CD8-positive, alpha-beta memory T cell (primary cell): ENCODE measurements around the gene EI24. TPM values are rescaled to one million over a fixed set of nuclear protein-coding genes. Genes with fewer than 3 reads are reported as not detected.
A peak's percentile ranks its signal among the peaks of the same experiment; 100 is the strongest.

ENCODE experiments used
- CTCF ChIA-PET: fragments of 350-600 bp; sonication (Branson Sonifier 250); formaldehyde crosslinking; loops from one replicate; lab custom pipeline; 2021; ENCODE audit warnings: antibody characterized with exemption; lab: Charles Lee
- POLR2A ChIA-PET: fragments of 350-600 bp; sonication (Branson Sonifier 250); formaldehyde crosslinking; loops from one replicate; lab custom pipeline; 2021; ENCODE audit warnings: antibody characterized with exemption; lab: Charles Lee
- DNase-seq, 5 donors: peaks; one replicate each; pipeline versions ENCODE4 v3.0.0 to v3.0.0-alpha.2; 2020 to 2022; ENCODE audit warnings: mixed read lengths in 1 of 5
- H3K27ac ChIP-seq: one replicate; pipeline ENCODE4 v1.7.0; 2013; ENCODE audit warnings: low read depth, mild to moderate bottlenecking, low read length, moderate library complexity
- H3K27me3 ChIP-seq: 2 replicates; pipeline ENCODE4 v1.7.0; 2013; ENCODE audit warnings: low read length, mild to moderate bottlenecking; ENCODE audit not compliant: insufficient read depth, poor library complexity, severe bottlenecking
- H3K36me3 ChIP-seq: 2 replicates; pipeline ENCODE4 v1.7.0; 2013; ENCODE audit warnings: mild to moderate bottlenecking, low read length, moderate library complexity; ENCODE audit not compliant: insufficient read depth
- H3K4me1 ChIP-seq: 2 replicates; pipeline ENCODE4 v1.7.0; 2013; ENCODE audit warnings: mild to moderate bottlenecking, low read length, moderate library complexity; ENCODE audit not compliant: insufficient read depth
- H3K4me3 ChIP-seq: 2 replicates; pipeline ENCODE4 v1.7.0; 2013; ENCODE audit warnings: mild to moderate bottlenecking, low read length
- H3K9me3 ChIP-seq: 2 replicates; pipeline ENCODE4 v1.7.0; 2013; ENCODE audit warnings: mild to moderate bottlenecking, low read length
- H3K27ac Mint-ChIP-seq, 8 donors: one replicate each; pipeline ENCODE4 v1.8.0; 2020 to 2021; ENCODE audit warnings: mixed read lengths in 8 of 8, mild to moderate bottlenecking in 6 of 8, inconsistent platforms in 3 of 8, moderate library complexity in 3 of 8
- H3K27me3 Mint-ChIP-seq, 2 donors: one replicate each; pipeline ENCODE4 v1.8.0; 2020 to 2021; ENCODE audit warnings: mixed read lengths in 2 of 2, mild to moderate bottlenecking in 1 of 2, moderate library complexity in 1 of 2
- H3K36me3 Mint-ChIP-seq, 3 donors: one replicate each; pipeline ENCODE4 v1.8.0; 2020 to 2021; ENCODE audit warnings: mixed read lengths in 3 of 3, inconsistent platforms in 1 of 3, mild to moderate bottlenecking in 1 of 3
- H3K4me1 Mint-ChIP-seq, 3 donors: one replicate each; pipeline ENCODE4 v1.8.0; 2020 to 2021; ENCODE audit warnings: mixed read lengths in 3 of 3, inconsistent platforms in 1 of 3, mild to moderate bottlenecking in 1 of 3
- H3K4me3 Mint-ChIP-seq, 7 donors: one replicate each; pipeline ENCODE4 v1.8.0; 2020 to 2021; ENCODE audit warnings: mixed read lengths in 7 of 7, mild to moderate bottlenecking in 6 of 7, moderate library complexity in 4 of 7, inconsistent platforms in 2 of 7
- H3K9me3 Mint-ChIP-seq, 5 donors: one replicate each; pipeline ENCODE4 v1.8.0; 2020 to 2022; ENCODE audit warnings: mixed read lengths in 5 of 5, mild to moderate bottlenecking in 3 of 5, moderate library complexity in 2 of 5, inconsistent platforms in 1 of 5
- polyA plus RNA-seq: library from polyadenylated mRNA; unstranded; fragments of 300-500 nt; fragmentation: Illumina TruSeq; gene quantifications from one replicate; pipeline ENCODE4 v1.2.3, GENCODE V29; 2021
- total RNA-seq, 2 experiments: library from RNA; stranded (reverse); gene quantifications; one replicate each; pipeline ENCODE4 v1.2.3, GENCODE V29; 2021

Gene EI24
- total and polyA plus RNA-seq, 3 experiments from 2014 or later = 62.7 to 71.7 (median 65.7) TPM

- peaks cover 30% of the 10 kb centered on the region for H3K36me3 ChIP-seq
- no peaks in the 10 kb centered on the region for H3K9me3 Mint-ChIP-seq
- H3K36me3 Mint-ChIP-seq = peaks cover 0 to 47% (median 4%) of the 10 kb centered on the region in 3 donors
- peak overlapping the region in 6 of 8 donors; percentile 4 to 81 (median 38) for H3K27ac Mint-ChIP-seq
- peak overlapping the region in 1 of 7 donors; percentile 33 for H3K4me3 Mint-ChIP-seq
- no peaks in the 10 kb centered on the region for H3K9me3 ChIP-seq
- H3K4me1 ChIP-seq = peaks cover 13% of the 10 kb centered on the region
- ChIA-PET CTCF (no interaction called here), POLR2A (interaction anchor here (0.8 kb wide), 1 partner anchor 54 kb away, joined by 4 read pairs; the partner anchor contains the start of gene EI24)
- H3K27ac ChIP-seq = no peak overlapping the region
- H3K4me1 Mint-ChIP-seq = peaks cover 21 to 29% (median 25%) of the 10 kb centered on the region in 3 donors
- H3K27me3 Mint-ChIP-seq = no peaks in the 10 kb centered on the region
- H3K27me3 ChIP-seq = no peaks in the 10 kb centered on the region
- no peak for DNase-seq
- H3K4me3 ChIP-seq = no peak overlapping the region
Measured at GRCh38 chr11:125623064-125623463, 53.8 kb downstream of the EI24 start.

GRCh38 chr11:125624756-125625213 is 55.5 kb downstream of the EI24 start, which contains the start of gene CHEK1:
Gene CHEK1, plus strand, starts transcription at chr11:125625163. Its CDS starts 1,606 bp downstream, at chr11:125626769.
- POLR2A ChIA-PET = interaction anchor here (1.1 to 1.6 kb wide), 3 partner anchors 32 to 55 kb away, joined by 6 to 8 read pairs (median 8); partner anchors contain the start of genes EI24 and STT3A
- H3K27me3 Mint-ChIP-seq = no peaks in the 10 kb centered on the region
- peaks cover 0 to 30% (median 4%) of the 10 kb centered on the region in 3 donors for H3K36me3 Mint-ChIP-seq
- H3K27ac ChIP-seq = peak within 1 kb of the TSS; percentile 97
- H3K36me3 ChIP-seq = peaks cover 17% of the 10 kb centered on the region
- no peaks in the 10 kb centered on the region for H3K9me3 ChIP-seq
- peak in 1 of 5 donors; percentile 3 for DNase-seq
- H3K4me3 ChIP-seq = peak within 1 kb of the TSS; percentile 95
- CTCF ChIA-PET = interaction anchor here (0.9 to 3.0 kb wide), 3 partner anchors 9 to 56 kb away, joined by 3 to 13 read pairs (median 4); partner anchors contain the start of genes EI24 and STT3A
- H3K9me3 Mint-ChIP-seq = no peaks in the 10 kb centered on the region
- peaks cover 21 to 29% (median 25%) of the 10 kb centered on the region in 3 donors for H3K4me1 Mint-ChIP-seq
- peaks cover 13% of the 10 kb centered on the region for H3K4me1 ChIP-seq
- no peaks in the 10 kb centered on the region for H3K27me3 ChIP-seq
- peak within 1 kb of the TSS; percentile 92 to 99 (median 96) for H3K4me3 Mint-ChIP-seq
- peak within 1 kb of the TSS; percentile 92 to 99 (median 98) for H3K27ac Mint-ChIP-seq

GRCh38 chr11:125625225-125625629 is 56.0 kb downstream of the EI24 start:
- Mint-ChIP-seq H3K4me1 (peaks cover 21 to 29% (median 25%) of the 10 kb centered on the region in 3 donors), H3K27ac (peak overlapping the region; percentile 92 to 99 (median 98)), H3K4me3 (peak overlapping the region; percentile 92 to 99 (median 96)), H3K36me3 (peaks cover 0 to 26% (median 3%) of the 10 kb centered on the region in 3 donors), H3K9me3 (no peaks in the 10 kb centered on the region), H3K27me3 (no peaks in the 10 kb centered on the region)
- H3K4me3 ChIP-seq = peak overlapping the region; percentile 95
- H3K27me3 ChIP-seq = no peaks in the 10 kb centered on the region
- ChIA-PET CTCF (interaction anchor here (0.9 to 3.0 kb wide), 3 partner anchors 8 to 56 kb away, joined by 3 to 13 read pairs (median 4); partner anchors contain the start of genes EI24 and STT3A), POLR2A (interaction anchor here (1.1 to 1.6 kb wide), 3 partner anchors 33 to 56 kb away, joined by 6 to 8 read pairs (median 8); partner anchors contain the start of genes EI24 and STT3A)
- peak overlapping the region; percentile 97 for H3K27ac ChIP-seq
- H3K9me3 ChIP-seq = no peaks in the 10 kb centered on the region
- peaks cover 13% of the 10 kb centered on the region for H3K36me3 ChIP-seq
- DNase-seq = no peak
- H3K4me1 ChIP-seq = peaks cover 13% of the 10 kb centered on the region

GRCh38 chr11:125625630-125626287 is 56.5 kb downstream of the EI24 start:
- peaks cover 13% of the 10 kb centered on the region for H3K4me1 ChIP-seq
- H3K36me3 Mint-ChIP-seq = peaks cover 0 to 20% (median under 1%) of the 10 kb centered on the region in 3 donors
- DNase-seq = peak; percentile 67 to 85 (median 80)

GRCh38 chr11:125626288-125626950 is 57.1 kb downstream of the EI24 start:
- Histone ChIP-seq H3K27me3 (no peaks in the 10 kb centered on the region), H3K4me3 (peak overlapping the region; percentile 95), H3K9me3 (no peaks in the 10 kb centered on the region), H3K27ac (peak overlapping the region; percentile 97), H3K4me1 (peaks cover 13% of the 10 kb centered on the region), H3K36me3 (peaks cover 3% of the 10 kb centered on the region)
- ChIA-PET CTCF (interaction anchor here (3.0 kb wide), 1 partner anchor 34 kb away, joined by 13 read pairs; the partner anchor contains the start of gene STT3A), POLR2A (no interaction called here)
- peaks cover 21 to 29% (median 25%) of the 10 kb centered on the region in 3 donors for H3K4me1 Mint-ChIP-seq
- peaks cover 0 to 14% (median 0%) of the 10 kb centered on the region in 3 donors for H3K36me3 Mint-ChIP-seq
- peak overlapping the region; percentile 66 to 99 (median 92) for H3K27ac Mint-ChIP-seq
- H3K4me3 Mint-ChIP-seq = peak overlapping the region; percentile 92 to 99 (median 96)
- DNase-seq = peak in 3 of 5 donors; percentile 21 to 46 (median 39)
- no peaks in the 10 kb centered on the region for H3K9me3 Mint-ChIP-seq
- H3K27me3 Mint-ChIP-seq = no peaks in the 10 kb centered on the region

More at GRCh38 chr11:125625630-125626287, 56.5 kb downstream of the EI24 start:
- H3K4me3 Mint-ChIP-seq = peak overlapping the region; percentile 92 to 99 (median 96)
- Histone ChIP-seq H3K4me3 (peak overlapping the region; percentile 95), H3K9me3 (no peaks in the 10 kb centered on the region), H3K27ac (peak overlapping the region; percentile 97), H3K27me3 (no peaks in the 10 kb centered on the region), H3K36me3 (peaks cover 8% of the 10 kb centered on the region)
- CTCF ChIA-PET = interaction anchor here (0.9 to 3.0 kb wide), 3 partner anchors 8 to 57 kb away, joined by 3 to 13 read pairs (median 4); partner anchors contain the start of genes EI24 and STT3A
- H3K27me3 Mint-ChIP-seq = no peaks in the 10 kb centered on the region
- peak overlapping the region; percentile 92 to 99 (median 98) for H3K27ac Mint-ChIP-seq
- POLR2A ChIA-PET = interaction anchor here (1.1 to 1.6 kb wide), 3 partner anchors 33 to 56 kb away, joined by 6 to 8 read pairs (median 8); partner anchors contain the start of genes EI24 and STT3A
- H3K4me1 Mint-ChIP-seq = peaks cover 21 to 29% (median 25%) of the 10 kb centered on the region in 3 donors
- H3K9me3 Mint-ChIP-seq = no peaks in the 10 kb centered on the region

- Histone ChIP-seq H3K36me3 (no peaks in the 10 kb centered on the region), H3K4me3 (peak overlapping the region; percentile 95), H3K27ac (peak overlapping the region; percentile 97), H3K4me1 (peaks cover 13% of the 10 kb centered on the region), H3K27me3 (no peaks in the 10 kb centered on the region), H3K9me3 (no peaks in the 10 kb centered on the region)
- no peaks in the 10 kb centered on the region for H3K9me3 Mint-ChIP-seq
- no peak for DNase-seq
- H3K4me3 Mint-ChIP-seq = peak overlapping the region; percentile 92 to 99 (median 96)
- peaks cover 0 to 6% (median 0%) of the 10 kb centered on the region in 3 donors for H3K36me3 Mint-ChIP-seq
- peak overlapping the region in 7 of 8 donors; percentile 10 to 98 (median 79) for H3K27ac Mint-ChIP-seq
- H3K27me3 Mint-ChIP-seq = no peaks in the 10 kb centered on the region
- peaks cover 21 to 31% (median 25%) of the 10 kb centered on the region in 3 donors for H3K4me1 Mint-ChIP-seq
- ChIA-PET CTCF (no interaction called here), POLR2A (no interaction called here)
Measured at GRCh38 chr11:125627236-125627910, 58.1 kb downstream of the EI24 start.
